IMR-90 (cell line): ENCODE results near the gene AGXT. TPM values are rescaled to one million over a fixed set of nuclear protein-coding genes. Genes with fewer than 3 reads are reported as not detected.

ENCODE experiments used
- ATAC-seq: fragments of 200-7000 bp; cut with Tn5 transposase; 2 replicates; pipeline ENCODE4 v1.9.1; 2020; ENCODE audit warnings: low read depth, mild to moderate bottlenecking, moderate library complexity
- BruUV-seq: library from RNA; stranded (reverse); fragments of 400-500 nt; replicated peaks from 2 replicates; lab custom pipeline; 2021; lab: Mats Ljungman, UMichigan
- CTCF ChIA-PET: fragments of 300-600 bp; formaldehyde crosslinking; extraction: SDS; loops from one replicate; lab custom pipeline; 2021; ENCODE audit warnings: antibody characterized with exemption; lab: Yijun Ruan, JAX
- POLR2A ChIA-PET: fragments of 300-600 bp; sonication (Branson Sonifier 250); formaldehyde crosslinking; loops from one replicate; lab custom pipeline; 2022; ENCODE audit warnings: antibody characterized with exemption; ENCODE audit not compliant: unreplicated experiment; lab: Charles Lee
- DNase-seq: peaks from one replicate; pipeline ENCODE4 v3.0.0; 2013
- H2AFZ ChIP-seq: replicated peaks from 2 replicates; pipeline ENCODE3; 2013; ENCODE audit warnings: low read length, mild to moderate bottlenecking; ENCODE audit not compliant: poor library complexity
- H2AK5ac ChIP-seq: 2 replicates; pipeline ENCODE4 v1.6.1; 2013; ENCODE audit warnings: low read depth, low read length, inconsistent platforms
- H2AK9ac ChIP-seq: replicated peaks from 2 replicates; pipeline ENCODE3; 2013; ENCODE audit warnings: mild to moderate bottlenecking, low read depth, low read length, moderate library complexity; ENCODE audit not compliant: poor library complexity
- H2BK120ac ChIP-seq: 2 replicates; pipeline ENCODE4 v1.6.1; 2013; ENCODE audit warnings: low read depth, low read length, inconsistent platforms
- H2BK15ac ChIP-seq: 3 replicates; pipeline ENCODE4 v1.6.1; 2013; ENCODE audit warnings: low read depth, low read length, inconsistent platforms
- H2BK20ac ChIP-seq: 2 replicates; pipeline ENCODE4 v1.6.1; 2013; ENCODE audit warnings: low read depth, mild to moderate bottlenecking, inconsistent platforms, low read length, moderate library complexity
- H2BK5ac ChIP-seq: 2 replicates; pipeline ENCODE4 v1.6.1; 2013; ENCODE audit warnings: mild to moderate bottlenecking, low read depth, low read length, inconsistent platforms; ENCODE audit not compliant: poor library complexity, severe bottlenecking
- H3K14ac ChIP-seq: replicated peaks from 2 replicates; pipeline ENCODE4 v1.6.1; 2013; ENCODE audit warnings: low read depth, low read length, inconsistent platforms
- H3K18ac ChIP-seq: 2 replicates; pipeline ENCODE4 v1.6.1; 2013; ENCODE audit warnings: low read depth, low read length, control low read depth
- H3K23ac ChIP-seq: 2 replicates; pipeline ENCODE4 v1.6.1; 2013; ENCODE audit warnings: low read depth, low read length, inconsistent platforms
- H3K27ac ChIP-seq: 2 replicates; pipeline ENCODE4 v1.5.1; 2013; ENCODE audit warnings: mild to moderate bottlenecking, control low read depth, low read length; ENCODE audit not compliant: insufficient read depth
- H3K27me3 ChIP-seq: 2 replicates; pipeline ENCODE4 v1.6.1; 2013; ENCODE audit warnings: low read length; ENCODE audit not compliant: control insufficient read depth, insufficient read depth
- H3K36me3 ChIP-seq: 2 replicates; pipeline ENCODE4 v1.6.1; 2013; ENCODE audit warnings: low read length, mixed read lengths; ENCODE audit not compliant: control insufficient read depth, insufficient read depth
- H3K4ac ChIP-seq: 2 replicates; pipeline ENCODE4 v1.6.1; 2013; ENCODE audit warnings: low read depth, low read length, inconsistent platforms
- H3K4me1 ChIP-seq: 2 replicates; pipeline ENCODE4 v1.6.1; 2013; ENCODE audit warnings: low read length, mixed read lengths; ENCODE audit not compliant: control insufficient read depth, insufficient read depth
- H3K4me2 ChIP-seq: 2 replicates; pipeline ENCODE4 v1.6.1; 2013; ENCODE audit warnings: low read depth, mild to moderate bottlenecking, control low read depth, low read length, moderate library complexity
- H3K4me3 ChIP-seq: 2 replicates; pipeline ENCODE4 v1.5.1; 2013; ENCODE audit warnings: low read depth, mild to moderate bottlenecking, control low read depth, low read length, moderate library complexity; ENCODE audit not compliant: insufficient read depth
- H3K56ac ChIP-seq: 2 replicates; pipeline ENCODE4 v1.6.1; 2013; ENCODE audit warnings: low read length, inconsistent platforms; ENCODE audit not compliant: insufficient read depth; ENCODE audit errors: extremely low read depth
- H3K79me1 ChIP-seq, 2 experiments: 2 replicates each; pipeline ENCODE4 v1.6.1; 2013; ENCODE audit warnings: low read length in 2 of 2, inconsistent platforms in 1 of 2, low read depth in 1 of 2
- H3K9ac ChIP-seq: 2 replicates; pipeline ENCODE4 v1.6.1; 2013; ENCODE audit warnings: low read depth, low read length, control low read depth
- H3K9me1 ChIP-seq: 2 replicates; pipeline ENCODE4 v1.6.1; 2013; ENCODE audit warnings: low read length, inconsistent platforms; ENCODE audit not compliant: insufficient read depth
- H3K9me3 ChIP-seq: 2 replicates; pipeline ENCODE4 v1.6.1; 2013; ENCODE audit warnings: low read length; ENCODE audit not compliant: control insufficient read depth, insufficient read depth
- H4K20me1 ChIP-seq: 2 replicates; pipeline ENCODE4 v1.6.1; 2013; ENCODE audit warnings: low read length, inconsistent platforms; ENCODE audit not compliant: insufficient read depth
- H4K5ac ChIP-seq: 2 replicates; pipeline ENCODE4 v1.6.1; 2013; ENCODE audit warnings: mild to moderate bottlenecking, low read depth, low read length, control low read depth
- H4K8ac ChIP-seq, 2 experiments: 2 replicates each; pipeline ENCODE4 v1.6.1; 2013; ENCODE audit warnings: low read depth in 2 of 2, low read length in 2 of 2, control low read depth in 1 of 2, inconsistent platforms in 1 of 2
- H4K91ac ChIP-seq: 2 replicates; pipeline ENCODE4 v1.6.1; 2013; ENCODE audit warnings: low read depth, low read length, inconsistent platforms; ENCODE audit not compliant: insufficient read depth
- CTCF ChIP-seq: conservative IDR thresholded peaks from 2 replicates; pipeline ENCODE4 v1.5.1; 2012; ENCODE audit warnings: mild to moderate bottlenecking, low read depth, low read length, improper control_type of control experiment
- ELK1 ChIP-seq: fragments of 150-350 bp; IDR thresholded peaks from 2 replicates; pipeline ENCODE4 v1.6.1; 2016; ENCODE audit warnings: low read depth, mild to moderate bottlenecking, low read length, moderate library complexity, borderline replicate concordance
- MAFK ChIP-seq: IDR thresholded peaks from 2 replicates; pipeline ENCODE4 v1.6.1; 2012; ENCODE audit warnings: low read depth, low read length, improper control_type of control experiment
- NFE2L2 ChIP-seq: fragments of 150-350 bp; IDR thresholded peaks from 2 replicates; pipeline ENCODE4 v1.6.1; 2016; ENCODE audit warnings: low read depth, mild to moderate bottlenecking, low read length
- POLR2A ChIP-seq: IDR thresholded peaks from 2 replicates; pipeline ENCODE4 v1.6.1; 2012; ENCODE audit warnings: mild to moderate bottlenecking, low read depth, low read length
- RCOR1 ChIP-seq: IDR thresholded peaks from 2 replicates; pipeline ENCODE4 v1.6.1; 2012; ENCODE audit warnings: mild to moderate bottlenecking, low read length, improper control_type of control experiment; ENCODE audit not compliant: insufficient replicate concordance
- WGBS, 2 experiments: methylation state at CpG; one replicate each; pipeline versions ENCODE4 v1.1.5 to v1.1.7; 2013; ENCODE audit warnings: missing lambda C conversion rate in 2 of 2; ENCODE audit not compliant: insufficient read length in 1 of 2; ENCODE audit errors: extremely low coverage in 2 of 2; 5-methylcytosine and 5-hydroxymethylcytosine counted together
- dilution Hi-C: fragments of 300-500 bp; cut with HindIII; formaldehyde crosslinking; loops from one replicate; pipeline ENCODE4 v1.14.3; 2018; ENCODE audit warnings: low sequenced_read_pairs; ENCODE audit not compliant: unreplicated experiment
- in situ Hi-C: fragments of 300-500 bp; cut with MboI; formaldehyde crosslinking; loops from 3 replicates; pipeline ENCODE4 v1.14.3; 2019; ENCODE audit warnings: low sequenced_read_pairs, inconsistent platforms, mixed read lengths
- intact Hi-C: fragments of 100-400 bp; cut with micrococcal nuclease; formaldehyde crosslinking; loops from 2 replicates; pipeline ENCODE4 v1.10.0; 2022
- polyA plus RNA-seq, 3 experiments: library from polyadenylated mRNA; depleted of rRNA; stranded (reverse); fragments of >200 nt; gene quantifications; 2 replicates each; pipeline ENCODE4 v1.2.3, GENCODE V29; 2012; ENCODE audit warnings: low replicate concordance in 1 of 3
- total RNA-seq: library from RNA; depleted of rRNA; stranded (reverse); fragments of >200 nt; gene quantifications from 2 replicates; pipeline ENCODE4 v1.2.3, GENCODE V29; 2012

Gene AGXT
- total and polyA plus RNA-seq, 2 of the 4 experiments (the other 2 are of a cell fraction) = not detected

- Histone ChIP-seq H4K8ac (no peak overlapping the region), H3K27me3 (peaks cover 4% of the 10 kb centered on the region; the same call in 1 of the 2 replicates), H4K5ac (no peak overlapping the region), H3K36me3 (no peaks in the 10 kb centered on the region), H2BK120ac (no peak overlapping the region), H3K79me1 (no peaks in the 10 kb centered on the region), H3K4me2 (no peak overlapping the region), H3K9me3 (no peaks in the 10 kb centered on the region), H2AK5ac (no peak overlapping the region), H2BK15ac (no peak overlapping the region), H4K20me1 (no peaks in the 10 kb centered on the region), H3K4me3 (no peak overlapping the region), H4K91ac (no peak overlapping the region), H3K4me1 (no peaks in the 10 kb centered on the region; the same call in 1 of the 2 replicates), H3K4ac (no peak overlapping the region), H3K27ac (no peak overlapping the region), H3K14ac (no peak overlapping the region), H2AK9ac (no peak overlapping the region), H3K23ac (no peak overlapping the region), H3K56ac (no peak overlapping the region), H2BK20ac (no peak overlapping the region), H3K18ac (no peak overlapping the region), H2AFZ (no peak overlapping the region), H3K9ac (no peak overlapping the region), H2BK5ac (no peak overlapping the region), H3K9me1 (no peaks in the 10 kb centered on the region)
- intact Hi-C loops = no loop called here
- POLR2A ChIA-PET = no interaction called here
- no TSS peak for BruUV-seq
- 82% methylated on average over 6 of the region's 20 CpGs; no CpG with 5 or more reads in 1 of the 2 experiments for WGBS, 2 experiments
- TF ChIP-seq POLR2A = no peak
- TF ChIP-seq NFE2L2 = no peak
- TF ChIP-seq CTCF = no peak
- no peak for TF ChIP-seq MAFK
- TF ChIP-seq RCOR1 = no peak
- TF ChIP-seq ELK1 = no peak
- in situ Hi-C loops = no loop called here
- no peak for ATAC-seq
- dilution Hi-C loops = no loop called here
- CTCF ChIA-PET = no interaction called here
- no peak for DNase-seq
These were observed 23.1 kb downstream of the AGXT start for GRCh38 chr2:240891492-240892340.
